Germinal center (tissue), 1 donor: ENCODE results near the gene RPL3.

ENCODE experiments used
- DNase-seq: peaks from one replicate; pipeline ENCODE4 v3.0.0; 2012; ENCODE audit warnings: mixed read lengths, low spot score

The RPL3 gene

DNA sequence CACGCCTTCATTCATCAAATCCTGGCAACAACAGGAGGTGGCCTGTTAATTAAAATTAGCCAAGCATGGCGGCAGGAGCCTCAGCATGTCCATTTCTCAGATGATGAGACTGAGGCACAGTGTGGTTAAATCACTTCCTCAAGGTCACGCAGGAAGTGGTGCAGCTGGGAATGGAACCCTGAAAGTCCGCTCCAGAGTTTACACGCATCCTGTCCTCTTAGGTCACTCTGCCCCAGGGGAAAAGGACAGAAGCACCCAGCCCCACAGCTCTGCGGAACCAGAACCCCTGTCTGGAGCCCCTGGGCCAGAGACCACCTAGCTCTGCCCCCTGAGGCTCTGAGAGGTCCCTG, 19.6 kb downstream of the RPL3 start:
- DNase-seq: no peak

DNA sequence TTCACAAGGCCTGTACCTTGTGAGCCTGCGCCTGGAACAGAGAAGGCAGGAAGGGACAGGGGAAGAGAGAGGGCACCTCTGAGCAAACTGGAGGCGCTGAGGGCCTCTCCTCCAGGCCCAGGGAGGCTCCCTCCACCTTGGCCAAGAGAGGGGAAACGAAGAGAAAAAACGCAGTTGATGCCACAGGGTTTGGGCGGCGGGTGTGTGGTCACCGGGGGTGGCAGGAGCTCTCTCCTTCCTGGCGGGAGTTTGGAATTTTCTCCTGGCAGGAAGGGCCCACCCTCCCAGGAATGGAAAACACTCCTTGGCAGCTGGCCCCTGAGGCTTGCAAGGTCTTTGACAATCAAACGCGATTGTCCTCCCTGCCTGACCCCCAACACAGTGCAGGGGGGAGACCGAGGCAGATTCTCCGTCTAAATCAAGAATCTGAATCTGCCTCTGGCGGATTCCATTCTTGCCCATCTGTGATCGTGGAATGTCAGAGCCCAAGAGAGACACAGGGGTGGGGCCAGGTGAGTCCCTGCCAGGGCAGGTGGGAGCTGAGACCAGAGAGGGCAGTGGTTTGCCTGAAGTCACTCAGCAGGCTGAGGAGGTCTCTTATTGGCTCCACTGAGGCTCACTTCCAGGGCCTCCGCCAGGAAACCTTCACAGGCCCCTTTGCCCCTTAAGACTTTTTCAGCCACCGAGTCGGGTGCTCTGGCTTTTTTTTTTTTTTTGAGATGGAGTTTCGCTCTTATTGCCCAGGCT, 21.0 kb downstream of the RPL3 start:
- DNase-seq: no peak

DNA sequence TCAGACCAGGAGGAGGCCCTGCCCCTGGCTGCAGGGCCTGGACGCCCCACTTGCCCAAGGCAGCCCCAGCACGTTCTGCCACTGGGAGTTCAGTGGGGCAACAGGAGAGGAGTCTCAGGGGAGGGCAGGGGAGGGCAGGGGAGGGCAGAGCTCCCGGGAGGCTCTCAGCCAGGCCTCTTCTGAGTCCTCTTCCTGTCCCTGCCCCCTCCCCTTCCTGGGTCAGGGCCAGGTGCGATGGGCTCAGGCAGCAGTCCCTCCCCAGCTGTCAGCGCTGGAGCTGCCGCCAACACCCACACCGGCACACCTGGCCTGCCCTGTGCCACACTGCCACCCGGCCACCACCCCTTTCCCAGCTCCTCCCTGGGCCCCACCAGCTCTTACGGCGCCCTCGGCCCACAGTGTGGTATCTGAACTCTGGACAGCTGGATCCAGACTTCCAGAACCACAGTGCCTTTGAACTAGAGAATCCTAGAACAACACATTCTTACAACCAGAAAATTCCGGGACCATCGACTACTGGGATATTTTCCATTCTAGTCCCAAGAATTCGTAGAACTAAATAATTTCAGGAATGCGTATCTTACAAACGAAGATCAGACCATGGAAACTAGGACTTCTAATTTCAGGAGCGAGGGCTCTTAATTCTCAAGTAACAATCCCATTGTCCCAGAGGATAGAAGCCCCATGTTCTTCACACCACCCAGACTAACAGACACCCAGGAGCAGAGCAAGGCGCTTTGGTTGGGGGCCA, 21.8 kb downstream of the RPL3 start:
- no peak for DNase-seq

DNA sequence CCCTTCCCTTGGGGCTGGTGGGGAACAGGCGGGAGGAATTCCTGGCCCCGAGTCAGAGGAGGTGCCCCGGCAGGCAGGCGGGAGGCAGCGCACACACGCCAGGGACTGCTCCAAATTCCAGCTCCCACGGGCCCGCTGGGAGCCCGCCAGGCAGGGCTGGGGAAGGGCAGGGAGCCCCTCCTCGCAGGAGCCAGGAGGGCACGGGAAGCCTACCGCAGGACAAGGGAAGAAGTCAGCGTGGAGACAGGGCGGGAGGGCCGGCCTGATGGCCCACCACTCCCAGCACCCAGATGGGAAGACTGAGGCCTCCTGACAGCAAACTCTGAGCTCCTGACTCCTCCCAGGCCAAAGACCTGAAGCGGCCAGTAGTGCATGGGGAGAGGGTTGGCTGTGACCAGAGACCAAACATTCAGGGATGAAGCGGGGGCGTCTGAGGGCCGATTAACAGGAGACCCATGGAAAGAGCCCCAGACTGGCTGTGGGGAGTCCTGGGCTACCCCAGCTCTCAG, 22.4 kb downstream of the RPL3 start:
- no peak for DNase-seq

DNA sequence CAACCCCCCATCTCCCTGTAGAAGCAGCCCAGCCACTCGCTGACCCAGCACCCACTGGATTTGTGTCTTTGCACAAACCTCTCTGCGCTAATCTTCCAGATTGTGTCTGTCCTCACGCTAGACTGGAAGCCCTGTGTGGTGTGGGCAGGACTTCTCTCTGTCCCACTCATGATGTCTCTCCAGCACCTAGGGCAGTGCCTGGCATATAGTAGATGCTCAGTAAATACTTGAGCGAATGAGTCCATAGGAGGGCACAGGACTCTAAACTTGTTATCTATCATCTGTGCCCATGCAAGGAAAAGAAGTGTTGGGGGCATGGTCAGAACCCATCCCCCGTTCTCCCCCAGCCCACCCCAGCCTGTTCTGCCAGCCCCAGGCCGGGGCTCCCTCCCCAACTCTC, 22.9 kb downstream of the RPL3 start:
- no peak for DNase-seq

DNA sequence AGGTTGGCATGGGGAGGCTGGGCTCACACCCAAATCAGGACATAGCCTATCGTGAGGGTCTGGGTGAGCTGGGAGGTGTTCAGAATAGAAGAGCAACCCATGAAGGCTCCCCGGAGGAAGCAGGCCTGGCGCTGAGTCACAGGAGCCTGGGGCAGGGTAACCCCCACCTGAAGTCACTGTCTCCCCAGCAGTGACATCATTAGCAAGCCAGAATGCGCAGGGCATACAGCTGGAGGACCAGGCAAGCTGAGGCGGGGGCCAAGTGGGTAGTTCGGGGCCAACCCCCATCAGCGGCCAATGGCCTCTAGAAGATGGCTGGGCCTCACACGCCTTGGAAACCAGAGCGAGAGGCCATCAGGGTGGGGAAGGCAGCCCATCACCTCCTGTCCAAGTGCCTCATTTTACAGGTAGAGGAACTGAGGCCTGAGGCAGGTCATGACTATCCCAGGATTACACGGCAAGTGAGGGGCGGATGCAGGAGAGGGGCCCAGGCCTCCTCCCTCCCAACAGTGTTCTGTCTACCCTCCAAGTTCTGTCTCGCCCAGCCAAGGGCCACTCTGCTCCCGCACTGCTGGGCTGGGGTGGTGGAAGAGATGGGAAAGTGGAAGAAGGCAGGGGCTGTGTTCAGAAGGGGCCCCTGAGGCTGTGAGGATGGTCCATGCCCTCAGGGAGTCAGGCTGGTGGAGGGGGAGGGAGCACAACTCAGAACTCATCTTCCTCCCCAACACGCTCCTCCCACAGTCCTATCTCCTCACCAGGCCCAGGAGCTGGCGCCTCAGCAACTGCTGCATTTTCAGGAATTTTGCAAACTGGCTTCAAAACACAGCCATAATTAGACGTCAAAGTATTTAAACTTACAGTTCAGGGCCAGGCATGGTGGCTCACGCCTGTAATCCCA, 24.6 kb downstream of the RPL3 start:
- no peak for DNase-seq

DNA sequence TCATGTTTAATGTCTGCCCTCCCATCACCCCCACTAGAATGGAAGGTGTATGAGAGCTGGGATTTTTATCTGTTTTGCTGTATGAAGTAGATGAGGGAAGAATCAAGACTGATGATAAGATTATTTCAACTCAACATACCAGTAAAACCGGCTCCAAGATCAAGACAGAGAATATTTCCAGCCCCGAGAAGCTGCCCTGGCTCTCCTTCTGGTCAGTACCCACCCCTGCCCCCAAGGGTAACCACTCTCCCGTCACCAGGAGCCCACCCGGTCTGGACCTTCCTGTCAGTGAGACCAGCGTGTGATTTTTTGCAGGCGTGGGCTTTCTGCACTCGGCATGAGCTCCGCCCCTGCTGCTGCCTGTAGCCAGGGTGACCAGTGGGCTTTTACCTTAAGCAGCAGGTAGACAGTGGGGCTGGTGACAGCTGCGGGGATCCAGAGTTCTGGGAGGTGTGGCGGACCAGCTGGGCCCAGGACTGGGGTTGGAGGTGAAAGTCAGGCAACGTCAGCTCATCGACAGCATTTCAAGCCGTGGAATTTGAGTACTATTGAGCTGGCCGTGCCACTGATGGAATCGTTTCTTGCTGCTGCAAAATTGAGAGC, 25.6 kb downstream of the RPL3 start:
- no peak for DNase-seq

DNA sequence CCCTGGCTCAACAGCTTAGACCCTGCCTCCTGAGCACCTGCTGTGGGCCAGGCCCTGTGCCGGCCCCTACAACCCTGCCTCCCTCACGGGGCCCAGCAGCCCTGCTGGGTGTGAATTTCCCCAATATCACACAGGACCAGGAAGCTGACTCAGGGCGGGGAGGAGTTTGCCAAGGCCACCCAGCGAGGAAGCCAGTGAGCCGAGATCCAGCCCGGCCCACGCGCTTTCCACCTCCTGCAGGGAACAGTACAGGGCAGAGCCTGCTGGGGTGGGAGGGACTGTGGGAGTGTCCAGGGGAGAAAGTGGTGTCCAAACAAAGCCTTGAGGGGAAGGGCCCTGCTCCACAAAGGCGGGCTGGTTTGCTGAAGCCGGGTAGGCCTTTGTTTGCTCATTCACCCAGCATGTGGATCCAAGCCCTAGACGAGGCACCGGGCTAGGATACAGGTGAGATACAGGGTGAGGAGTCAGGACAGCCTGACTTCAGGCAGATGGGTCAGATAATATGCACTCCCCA, 26.8 kb downstream of the RPL3 start:
- no peak for DNase-seq

DNA sequence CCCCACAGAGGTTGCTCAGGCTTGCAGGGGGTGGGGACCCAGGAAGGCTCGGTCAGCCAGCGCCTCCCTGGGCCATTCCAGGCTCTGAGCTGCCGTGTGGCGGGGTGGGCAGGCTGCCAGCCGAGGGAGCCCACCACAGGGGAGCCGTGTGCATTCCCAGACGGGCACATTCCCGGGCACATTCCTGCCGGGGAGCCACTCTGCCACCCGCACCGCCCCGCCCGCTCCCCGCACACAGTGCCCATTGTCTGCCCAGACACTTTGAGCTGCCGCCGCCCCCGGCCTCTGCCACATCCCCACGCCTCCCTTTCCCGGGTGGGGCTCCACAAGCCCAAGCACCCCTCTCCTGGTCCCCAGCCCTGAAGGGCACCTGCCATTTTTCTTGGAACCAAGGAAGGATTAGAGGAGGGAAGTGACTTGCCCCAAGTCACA, 27.4 kb downstream of the RPL3 start:
- no peak for DNase-seq

DNA sequence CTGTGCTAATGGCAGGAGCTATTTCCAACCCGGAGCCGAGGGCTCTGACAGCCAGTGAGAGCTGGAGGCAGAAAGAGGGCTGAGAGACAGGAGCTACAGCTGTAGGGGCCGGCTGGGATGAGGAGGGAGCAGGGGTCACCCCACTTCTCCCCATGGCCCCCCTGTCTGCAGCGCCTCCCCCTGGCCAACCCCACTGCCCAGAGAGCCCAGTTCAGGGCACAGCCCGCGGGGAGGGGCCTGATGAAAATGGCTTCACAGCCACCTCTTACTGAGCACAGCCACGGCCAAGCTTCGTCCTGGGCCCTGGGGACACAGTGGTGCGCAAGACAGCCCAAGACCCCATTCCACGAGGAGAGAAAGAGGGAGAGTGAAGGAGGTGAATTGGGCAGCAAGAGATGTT, 27.9 kb downstream of the RPL3 start:
- no peak for DNase-seq

DNA sequence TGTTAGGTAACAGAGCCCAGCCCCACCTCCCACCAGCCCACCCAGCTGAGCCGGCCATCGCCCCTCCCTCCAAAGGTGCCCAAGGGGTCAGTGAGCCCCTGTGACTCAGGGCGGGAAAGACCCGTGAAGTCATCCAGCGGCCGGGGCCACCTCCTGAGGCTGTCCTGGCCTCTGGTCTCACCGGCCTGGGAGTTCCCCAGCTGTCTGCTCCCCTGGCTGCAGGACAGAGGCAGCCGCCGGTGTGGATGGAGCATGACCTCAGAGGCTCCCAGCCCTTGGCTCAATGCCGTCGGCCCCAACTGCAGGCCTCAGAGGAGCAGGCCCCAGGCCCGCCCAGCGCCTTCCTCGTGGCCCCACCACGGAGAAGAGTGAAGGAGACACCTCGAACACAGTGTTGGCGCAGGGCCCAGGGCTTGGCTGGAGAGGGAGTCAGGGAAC, 28.7 kb downstream of the RPL3 start:
- DNase-seq: no peak

DNA sequence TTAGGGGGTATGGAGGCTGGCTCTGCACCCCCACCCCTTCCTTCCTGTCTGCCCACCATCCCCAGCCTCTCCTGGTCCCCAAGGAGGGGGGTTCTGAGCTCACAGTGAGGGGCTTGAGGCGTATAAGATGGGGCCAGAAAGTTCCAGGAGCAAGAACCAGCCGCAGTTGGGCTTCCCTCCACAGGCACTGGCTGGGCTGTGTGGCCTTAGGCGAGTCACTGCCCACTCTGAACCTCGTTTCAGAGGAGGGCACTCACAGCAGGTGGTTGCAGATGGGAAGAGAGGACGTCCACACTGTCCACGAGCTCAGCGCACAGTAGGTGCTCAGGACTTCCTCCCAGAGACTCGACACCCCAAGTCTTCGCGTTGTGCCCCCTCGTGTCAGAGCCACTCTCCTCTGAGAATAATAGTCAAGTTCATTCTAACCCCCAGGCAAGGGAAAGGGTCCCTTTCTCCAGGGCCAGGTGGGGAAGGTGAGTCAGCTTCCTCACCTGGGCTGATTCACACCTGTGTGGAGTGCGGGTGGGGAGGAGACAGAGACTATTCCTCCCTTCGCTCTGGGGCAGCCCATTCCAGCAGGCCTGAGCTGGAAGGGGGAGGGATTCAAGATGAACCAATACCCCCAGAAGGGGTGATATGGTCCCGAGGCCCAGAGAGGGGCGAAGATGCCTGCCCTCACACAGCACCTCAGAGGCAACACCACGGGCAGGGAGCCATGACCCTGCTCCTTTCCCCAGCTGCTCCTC, 29.3 kb downstream of the RPL3 start:
- no peak for DNase-seq

DNA sequence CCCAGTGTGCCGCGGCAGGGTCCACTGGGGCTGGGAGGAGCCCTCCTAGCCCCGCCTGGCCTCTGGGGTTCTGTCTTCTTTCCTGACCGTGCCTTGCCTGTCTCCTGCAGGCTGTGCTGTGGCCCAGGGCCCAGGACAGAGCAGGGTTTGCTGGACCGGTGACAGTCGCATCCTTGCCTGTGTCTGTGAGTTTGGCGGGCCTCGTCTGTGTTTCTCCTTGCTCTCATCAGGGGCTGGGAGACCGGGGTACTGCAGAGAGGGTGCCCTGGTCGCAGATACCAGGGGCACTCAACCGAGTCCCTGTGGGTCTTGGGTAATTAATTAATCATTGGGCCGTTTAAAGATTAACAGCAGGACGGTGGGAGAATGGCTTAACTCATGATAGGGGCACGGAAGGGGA, 29.9 kb downstream of the RPL3 start:
- no peak for DNase-seq

DNA sequence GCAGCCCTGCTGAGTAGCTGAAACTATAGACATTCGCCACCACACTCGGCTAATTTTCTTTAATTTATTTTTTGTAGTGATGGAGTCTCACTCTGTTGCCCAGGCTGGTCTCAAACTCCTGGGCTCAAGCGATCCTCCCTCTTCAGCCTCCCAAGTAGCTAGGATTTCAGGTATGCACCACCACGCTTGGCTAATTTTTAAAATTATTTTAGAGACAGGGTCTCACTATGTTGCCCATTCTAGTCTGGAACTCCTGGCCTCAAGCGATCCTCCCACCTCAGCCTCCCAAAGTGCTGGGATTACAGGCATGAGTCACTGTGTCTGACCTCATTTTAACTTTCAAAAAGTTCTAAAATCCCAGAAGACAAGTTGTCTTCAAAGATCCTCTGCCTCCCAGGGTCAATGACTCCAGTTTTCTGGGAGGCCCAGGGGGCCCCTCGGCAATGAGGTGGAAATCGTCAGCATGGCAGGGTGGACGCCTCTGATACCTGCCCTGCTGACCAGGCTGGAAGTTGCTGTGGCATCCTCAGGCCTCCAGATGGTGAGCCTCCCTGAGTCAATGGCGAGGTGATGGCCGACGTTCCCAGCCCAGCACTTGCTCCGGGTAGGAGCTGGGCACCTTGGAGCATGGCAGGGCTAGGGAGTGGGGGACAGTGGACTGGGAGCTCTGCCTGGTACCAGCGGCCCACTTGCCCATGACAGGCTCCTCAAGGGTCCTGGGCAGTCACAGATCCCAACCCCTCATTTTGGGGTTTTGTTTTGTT, 31.1 kb downstream of the RPL3 start:
- DNase-seq: no peak

DNA sequence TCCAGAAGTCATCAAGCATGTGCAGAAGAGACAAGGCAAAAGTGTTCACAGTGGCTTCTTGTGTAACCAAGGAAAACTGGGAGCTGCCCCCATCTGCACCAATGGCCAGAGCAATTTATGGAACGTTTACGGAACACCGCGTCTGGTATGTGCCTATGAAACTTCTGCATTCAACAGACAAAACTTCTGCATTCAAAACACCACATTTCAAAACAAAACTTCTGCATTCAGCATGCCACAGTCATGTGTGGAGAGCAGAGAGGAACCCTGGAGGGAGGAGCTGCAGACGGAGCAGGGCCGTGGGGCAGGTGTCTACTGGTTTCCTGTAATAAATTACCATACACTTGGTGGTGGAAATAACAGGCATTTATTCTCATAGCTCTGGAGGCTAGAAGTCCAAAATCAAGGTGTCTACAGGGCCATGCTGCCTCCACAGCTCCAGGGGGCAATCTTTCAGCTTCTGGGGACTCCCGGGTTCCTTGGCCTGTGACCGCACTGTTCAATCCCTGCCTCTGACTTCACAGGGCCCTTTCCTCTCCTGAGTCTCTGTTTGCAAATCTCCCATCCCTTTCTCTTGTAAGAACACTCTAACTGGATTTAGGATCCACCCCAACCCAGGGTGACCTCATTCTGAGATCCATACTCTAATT, 32.2 kb downstream of the RPL3 start:
- DNase-seq: peak; percentile 61

DNA sequence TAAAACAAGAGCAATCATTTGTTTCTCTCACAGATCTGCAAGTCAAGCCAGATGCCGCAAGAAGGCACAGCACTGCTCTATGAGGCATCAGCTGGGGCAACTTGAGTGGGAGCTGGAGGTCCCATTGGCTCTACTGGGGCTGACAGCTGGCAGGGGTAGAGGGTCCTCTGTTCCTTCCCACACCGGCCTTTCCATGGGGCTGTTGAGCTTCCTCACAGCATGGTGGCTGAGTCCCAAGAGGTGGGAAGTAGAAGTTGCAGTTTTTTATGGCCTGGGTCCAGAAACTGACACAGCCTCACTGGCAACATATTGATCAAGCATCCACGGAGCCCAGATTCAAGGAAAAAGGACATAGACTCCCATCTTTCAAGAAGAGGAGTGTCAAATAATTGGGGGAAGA, 34.4 kb downstream of the RPL3 start:
- no peak for DNase-seq

DNA sequence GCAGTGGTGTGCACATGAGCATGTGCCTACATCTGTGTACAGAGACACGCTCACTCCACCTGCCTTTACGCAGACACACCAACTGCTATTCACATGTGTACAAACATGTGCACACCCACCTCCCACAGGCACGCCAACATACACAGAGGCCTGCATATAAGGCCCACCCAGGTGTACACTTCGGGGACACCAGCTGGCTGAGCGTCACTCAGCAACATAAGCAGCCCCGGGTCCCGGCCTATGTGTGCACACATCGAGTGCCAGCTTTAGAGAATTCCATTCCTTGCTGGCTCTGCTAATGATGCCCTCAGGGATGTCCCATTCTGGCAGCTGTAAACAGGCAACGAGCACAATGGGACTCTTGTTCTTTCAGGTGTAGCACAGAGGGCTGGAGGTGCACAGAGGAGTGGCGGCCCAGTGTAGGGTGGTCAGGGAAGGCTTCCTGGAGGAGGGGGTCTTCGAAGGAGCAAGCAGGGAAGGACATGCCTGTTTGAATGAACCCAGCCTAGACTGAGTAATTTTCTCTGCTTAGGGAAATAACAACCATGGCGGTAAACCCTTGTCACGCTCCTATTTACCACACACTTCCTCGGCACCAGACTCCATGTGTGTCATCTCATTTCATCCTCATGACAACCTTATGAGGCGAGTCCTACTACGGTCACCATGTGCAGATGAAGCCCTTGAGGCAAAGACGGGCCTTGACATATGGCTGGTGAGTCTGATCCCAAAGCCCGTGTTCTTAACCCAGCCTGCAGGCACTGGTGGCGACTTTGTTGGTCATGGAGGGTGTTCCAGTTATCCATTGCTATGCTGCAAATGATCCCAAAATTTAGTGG, 35.1 kb downstream of the RPL3 start:
- no peak for DNase-seq

DNA sequence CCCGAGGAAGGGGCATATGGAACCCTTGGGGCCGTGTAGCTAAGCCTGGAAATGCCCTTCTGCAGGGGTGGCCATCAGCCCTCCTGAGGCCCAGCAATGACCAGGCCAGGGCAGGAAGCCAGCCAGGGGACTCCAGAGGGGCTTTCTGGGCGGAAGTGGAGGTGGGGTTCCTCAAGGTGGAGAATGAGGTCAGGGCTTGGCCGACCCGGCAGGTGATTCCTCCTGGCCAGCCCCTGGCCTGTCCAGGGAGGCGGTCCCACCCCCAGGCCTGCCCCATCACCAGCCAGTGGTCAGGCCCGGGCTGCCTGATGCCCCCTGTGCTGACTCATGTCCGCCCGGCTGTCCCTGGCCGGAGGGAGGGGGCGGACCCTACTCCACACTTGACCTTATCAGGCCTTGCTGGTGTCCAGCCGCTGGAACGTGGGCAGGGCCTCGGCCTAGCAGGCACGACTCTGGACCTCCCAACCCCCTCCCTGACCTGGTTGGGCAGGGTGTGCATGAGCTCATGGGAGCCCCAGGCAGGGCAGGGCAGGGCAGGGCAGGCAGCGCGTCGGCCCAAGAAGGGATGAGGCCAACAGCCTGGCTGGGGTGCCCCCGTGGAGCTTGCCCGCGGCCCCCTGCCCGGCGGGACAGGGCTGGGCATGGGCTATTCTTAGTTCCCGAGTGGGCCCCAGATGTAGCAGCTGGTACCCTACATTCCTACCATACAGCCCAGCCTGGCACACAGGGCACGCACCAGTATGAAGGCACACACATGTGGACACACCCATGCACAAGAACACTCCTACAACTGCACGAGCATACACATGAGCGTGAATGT, 35.9 kb downstream of the RPL3 start:
- DNase-seq: no peak
